ENCODE measurements around the gene NFKBIE.

The NFKBIE gene

GRCh38 chr6:44306710-44307109 lies 41.4 kb upstream of the NFKBIE start:
- Histone ChIP-seq H4K20me1 (peaks cover 15% of the 10 kb centered on the region; the same call in 1 of the 2 replicates), H3K9ac (no peak overlapping the region), H3K4me2 (no peak overlapping the region), H3K27ac (no peak overlapping the region), H3K4me1 (peaks cover 1% of the 10 kb centered on the region), H3K27me3 (no peaks in the 10 kb centered on the region), H3K9me3 (no peaks in the 10 kb centered on the region), H3K36me3 (peaks cover 100% of the 10 kb centered on the region), H3K4me3 (no peak overlapping the region)
- no peak for TF ChIP-seq Cebpa-rat (IDR thresholded peaks at IDR 0.05)

- Histone ChIP-seq H3K36me3 (peaks cover 100% of the 10 kb centered on the region), H3K9ac (no peak overlapping the region), H3K4me1 (no peaks in the 10 kb centered on the region), H3K4me3 (no peak overlapping the region), H3K27me3 (no peaks in the 10 kb centered on the region), H3K27ac (no peak overlapping the region), H3K9me3 (no peaks in the 10 kb centered on the region), H4K20me1 (peaks cover 21% of the 10 kb centered on the region), H3K4me2 (no peak overlapping the region)
- TF ChIP-seq Cebpa-rat (IDR thresholded peaks at IDR 0.05), result no peak
These were observed 39.9 kb upstream of the NFKBIE start for GRCh38 chr6:44305200-44305725.

- TF ChIP-seq Cebpa-rat (IDR thresholded peaks at IDR 0.05), result no peak
- no peak overlapping the region for H3K27ac ChIP-seq
- no peak overlapping the region for H3K9ac ChIP-seq
- H3K36me3 ChIP-seq, result peaks cover 99% of the 10 kb centered on the region
- peaks cover 2% of the 10 kb centered on the region; the same call in 1 of the 2 replicates for H3K27me3 ChIP-seq
- peaks cover 26% of the 10 kb centered on the region for H4K20me1 ChIP-seq
- H3K4me1 ChIP-seq, result no peaks in the 10 kb centered on the region
- H3K4me3 ChIP-seq, result no peak overlapping the region
- no peaks in the 10 kb centered on the region for H3K9me3 ChIP-seq
- H3K4me2 ChIP-seq, result no peak overlapping the region
These were observed 39.2 kb upstream of the NFKBIE start for GRCh38 chr6:44304282-44305199.

- H3K9me3 ChIP-seq, result no peaks in the 10 kb centered on the region
- H3K4me1 ChIP-seq, result no peaks in the 10 kb centered on the region
These were observed 38.5 kb upstream of the NFKBIE start for GRCh38 chr6:44303842-44304241.

GRCh38 chr6:44302856-44303255 lies 37.5 kb upstream of the NFKBIE start:
- no peak overlapping the region for H3K9ac ChIP-seq
- no peak overlapping the region for H3K27ac ChIP-seq
- peaks cover 94% of the 10 kb centered on the region for H3K36me3 ChIP-seq
- H3K27me3 ChIP-seq, result peaks cover 19% of the 10 kb centered on the region
- no peak overlapping the region for H3K4me3 ChIP-seq
- TF ChIP-seq Cebpa-rat (IDR thresholded peaks at IDR 0.05), result no peak
- H3K9me3 ChIP-seq, result no peaks in the 10 kb centered on the region
- H3K4me2 ChIP-seq, result no peak overlapping the region
- peaks cover 43% of the 10 kb centered on the region for H4K20me1 ChIP-seq
- H3K4me1 ChIP-seq, result no peaks in the 10 kb centered on the region

More at GRCh38 chr6:44303842-44304241, 38.5 kb upstream of the NFKBIE start:
- H3K9ac ChIP-seq, result no peak overlapping the region
- H3K4me2 ChIP-seq, result no peak overlapping the region
- no peak overlapping the region for H3K4me3 ChIP-seq
- peaks cover 33% of the 10 kb centered on the region for H4K20me1 ChIP-seq
- peaks cover 99% of the 10 kb centered on the region for H3K36me3 ChIP-seq
- no peak for TF ChIP-seq Cebpa-rat (IDR thresholded peaks at IDR 0.05)
- H3K27me3 ChIP-seq, result peaks cover 9% of the 10 kb centered on the region
- no peak overlapping the region for H3K27ac ChIP-seq

GRCh38 chr6:44301782-44302564 lies 36.6 kb upstream of the NFKBIE start:
- Histone ChIP-seq H3K4me1 (no peaks in the 10 kb centered on the region), H3K27ac (no peak overlapping the region), H3K36me3 (peaks cover 86% of the 10 kb centered on the region), H3K4me3 (no peak overlapping the region), H3K4me2 (no peak overlapping the region), H3K9ac (no peak overlapping the region), H4K20me1 (peaks cover 52% of the 10 kb centered on the region), H3K27me3 (peaks cover 28% of the 10 kb centered on the region), H3K9me3 (no peaks in the 10 kb centered on the region)
- TF ChIP-seq Cebpa-rat (IDR thresholded peaks at IDR 0.05), result no peak

- Histone ChIP-seq H3K36me3 (peaks cover 77% of the 10 kb centered on the region), H3K9ac (no peak overlapping the region), H4K20me1 (peaks cover 60% of the 10 kb centered on the region), H3K9me3 (no peaks in the 10 kb centered on the region), H3K27me3 (peaks cover 37% of the 10 kb centered on the region), H3K4me3 (no peak overlapping the region), H3K4me1 (no peaks in the 10 kb centered on the region), H3K4me2 (no peak overlapping the region), H3K27ac (no peak overlapping the region)
- no peak for TF ChIP-seq Cebpa-rat (IDR thresholded peaks at IDR 0.05)
These were observed 35.8 kb upstream of the NFKBIE start for GRCh38 chr6:44301106-44301505.

GRCh38 chr6:44300292-44300823 lies 35.0 kb upstream of the NFKBIE start:
- TF ChIP-seq Cebpa-rat (IDR thresholded peaks at IDR 0.05), result no peak
- peaks cover 67% of the 10 kb centered on the region for H4K20me1 ChIP-seq
- H3K9me3 ChIP-seq, result no peaks in the 10 kb centered on the region
- H3K4me1 ChIP-seq, result no peaks in the 10 kb centered on the region
- H3K9ac ChIP-seq, result no peak overlapping the region
- peaks cover 70% of the 10 kb centered on the region for H3K36me3 ChIP-seq
- H3K4me3 ChIP-seq, result no peak overlapping the region
- no peak overlapping the region for H3K27ac ChIP-seq
- H3K4me2 ChIP-seq, result no peak overlapping the region
- peaks cover 44% of the 10 kb centered on the region for H3K27me3 ChIP-seq

- peaks cover 50% of the 10 kb centered on the region for H3K27me3 ChIP-seq
- peaks cover 66% of the 10 kb centered on the region for H4K20me1 ChIP-seq
- no peak overlapping the region for H3K4me2 ChIP-seq
- peaks cover 55% of the 10 kb centered on the region for H3K36me3 ChIP-seq
- H3K4me1 ChIP-seq, result no peaks in the 10 kb centered on the region
- H3K9me3 ChIP-seq, result no peaks in the 10 kb centered on the region
- no peak overlapping the region for H3K9ac ChIP-seq
- no peak overlapping the region for H3K4me3 ChIP-seq
- no peak for TF ChIP-seq Cebpa-rat (IDR thresholded peaks at IDR 0.05)
- no peak overlapping the region for H3K27ac ChIP-seq
These were observed 33.5 kb upstream of the NFKBIE start for GRCh38 chr6:44298864-44299263.
